Umbilical cord (tissue), 2 donors: ENCODE results near the gene ZBP1. TPM values are rescaled to one million over a fixed set of nuclear protein-coding genes. Genes with fewer than 3 reads are reported as not detected.
A peak's percentile ranks its signal among the peaks of the same experiment; 100 is the strongest.
"Not testable (repeated sequence)": the region's sequence is repeated elsewhere in the genome, so short reads cannot be mapped to it uniquely, and the experiment has no call there.

Source experiments
- DNase-seq: peaks from one replicate; pipeline ENCODE4 v3.0.0-alpha.2; 2015; ENCODE audit warnings: low spot score
- total RNA-seq: library from RNA; depleted of rRNA; stranded (reverse); fragments of >200 nt; gene quantifications from one replicate; pipeline ENCODE4 v1.2.3, GENCODE V29; 2014; ENCODE audit warnings: low replicate concordance; ENCODE audit not compliant: insufficient read depth

ZBP1 gene
- total RNA-seq, 1 donor from 2014 or later, result 0.48 TPM

DNA sequence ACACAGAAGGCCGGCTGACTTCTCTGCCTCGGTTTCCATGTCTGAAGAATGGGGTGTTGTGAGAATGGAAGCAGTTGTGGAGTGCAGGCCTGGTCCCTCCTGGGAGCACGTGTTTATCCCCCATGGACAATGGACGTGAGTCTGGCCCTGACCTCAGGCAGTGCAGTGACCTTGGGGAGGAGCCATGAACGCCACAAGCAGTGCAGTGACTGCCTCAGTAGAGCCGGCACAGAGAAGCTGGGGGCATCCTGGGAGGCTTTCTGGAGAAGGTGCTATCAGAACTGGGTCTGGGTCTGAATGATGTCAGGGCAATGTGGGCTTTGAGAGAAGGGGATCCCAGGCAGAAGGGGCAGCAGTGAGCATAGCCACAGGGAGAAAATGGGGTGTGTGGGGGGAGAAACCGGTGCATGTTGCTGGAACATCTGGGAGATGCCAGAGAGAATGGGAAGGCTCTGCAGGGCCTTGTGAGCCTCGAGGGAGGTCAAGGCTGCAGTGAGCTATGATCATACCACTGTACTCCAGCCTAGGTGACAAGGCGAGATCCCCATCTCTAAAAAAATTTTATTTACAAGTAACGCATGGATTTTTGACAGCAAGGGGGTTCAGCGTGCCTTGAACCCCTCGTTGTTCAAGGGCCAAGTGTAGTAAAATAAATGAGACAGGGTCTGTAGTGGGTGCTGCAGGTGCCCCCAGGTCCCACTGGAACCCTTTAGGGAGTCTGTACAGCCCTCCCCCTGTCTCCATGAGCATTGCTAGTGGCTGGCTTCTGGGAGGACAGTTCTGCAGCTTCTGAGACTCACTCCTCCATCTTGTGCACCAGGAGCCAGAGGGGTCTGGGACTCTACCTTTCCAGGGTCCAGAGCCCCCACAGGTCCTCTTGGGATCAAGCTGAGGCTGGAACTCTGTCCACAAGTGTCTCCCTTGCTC, 27.0 kb upstream of the ZBP1 start:
- no peak for DNase-seq

DNA sequence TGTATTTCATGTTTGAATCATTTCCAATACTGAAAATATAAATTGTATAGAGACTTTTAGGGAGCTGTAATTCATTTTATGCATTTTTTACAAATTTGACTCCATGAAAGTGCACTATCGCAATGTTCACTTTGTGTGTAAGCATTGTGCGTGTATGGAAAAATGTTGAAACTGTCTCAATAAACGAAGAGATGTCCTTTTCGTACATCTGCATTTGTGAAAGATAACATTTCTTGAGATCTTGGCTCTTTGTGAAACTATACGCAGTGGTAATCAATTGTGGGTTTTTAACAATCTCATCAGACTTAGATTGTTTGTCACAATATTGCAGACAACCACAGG, 18.6 kb upstream of the ZBP1 start:
- no peak for DNase-seq

GRCh38 chr20:57638173-57638894, 18.1 kb upstream of the ZBP1 start:
- DNase-seq, result no peak

DNA sequence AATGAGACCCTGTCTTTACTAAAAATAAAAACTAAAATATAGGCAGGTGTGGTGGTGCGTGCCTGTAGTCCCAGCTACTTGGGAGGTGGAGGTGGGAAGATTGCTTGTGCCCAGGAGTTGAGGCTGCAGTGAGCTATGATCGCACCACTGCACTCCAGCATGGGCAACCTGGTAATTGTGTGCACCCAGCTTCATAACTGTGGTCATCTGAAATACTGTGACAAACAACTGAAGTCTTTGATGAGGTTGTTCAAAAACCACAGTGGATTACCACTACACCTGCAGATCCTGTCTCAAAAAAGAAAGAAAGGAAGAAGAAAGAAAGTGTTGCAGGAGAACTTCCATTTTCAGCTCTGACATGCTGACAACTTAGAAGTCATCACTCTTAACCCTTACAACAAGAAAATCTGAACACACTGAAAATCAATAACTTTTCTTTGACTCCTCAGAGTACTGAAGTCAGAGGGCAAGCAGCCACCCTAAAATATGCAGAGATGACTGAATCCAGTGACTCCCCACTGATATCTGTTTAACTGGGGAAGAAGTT, 13.8 kb upstream of the ZBP1 start:
- DNase-seq, result no peak

GRCh38 chr20:57632286-57632685, 12.1 kb upstream of the ZBP1 start:
- no peak for DNase-seq

DNA sequence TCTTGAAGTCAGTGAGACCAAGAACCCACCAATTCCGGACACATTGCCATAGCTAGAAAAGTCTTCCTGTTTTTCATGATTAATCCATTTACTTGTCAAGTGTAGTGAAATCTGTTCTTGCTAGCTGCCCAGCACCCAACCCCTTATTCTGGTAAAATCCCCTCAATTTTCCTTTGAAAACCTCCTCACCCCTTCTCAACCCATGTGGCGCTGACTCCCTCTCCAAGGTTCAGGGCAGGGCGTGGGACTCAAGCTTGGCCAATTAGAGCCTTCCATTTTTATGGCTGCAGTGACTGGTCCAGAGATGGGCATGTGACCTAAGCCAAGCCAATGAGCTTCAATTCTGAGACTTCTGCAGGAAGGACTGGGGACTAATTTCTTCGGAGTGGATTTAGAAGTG, 9.8 kb upstream of the ZBP1 start:
- DNase-seq, result no peak

DNA sequence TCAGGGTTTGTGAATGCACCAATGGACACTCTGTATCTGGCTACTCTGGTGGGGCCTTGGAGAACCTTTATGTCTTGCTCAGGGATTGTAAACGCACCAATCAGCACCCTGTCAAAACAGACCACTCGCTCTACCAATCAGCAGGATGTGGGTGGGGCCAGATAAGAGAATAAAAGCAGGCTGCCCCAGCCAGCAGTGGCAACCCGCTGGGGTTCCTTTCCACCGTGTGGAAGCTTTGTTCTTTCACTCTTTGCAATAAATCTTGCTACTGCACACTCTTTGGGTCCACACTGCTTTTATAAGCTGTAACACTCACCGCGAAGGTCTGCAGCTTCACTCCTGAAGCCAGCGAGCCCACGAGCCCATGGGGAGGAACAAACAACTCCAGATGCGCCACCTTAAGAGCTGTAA, 9.3 kb upstream of the ZBP1 start:
- DNase-seq, result not testable (repeated sequence)

DNA sequence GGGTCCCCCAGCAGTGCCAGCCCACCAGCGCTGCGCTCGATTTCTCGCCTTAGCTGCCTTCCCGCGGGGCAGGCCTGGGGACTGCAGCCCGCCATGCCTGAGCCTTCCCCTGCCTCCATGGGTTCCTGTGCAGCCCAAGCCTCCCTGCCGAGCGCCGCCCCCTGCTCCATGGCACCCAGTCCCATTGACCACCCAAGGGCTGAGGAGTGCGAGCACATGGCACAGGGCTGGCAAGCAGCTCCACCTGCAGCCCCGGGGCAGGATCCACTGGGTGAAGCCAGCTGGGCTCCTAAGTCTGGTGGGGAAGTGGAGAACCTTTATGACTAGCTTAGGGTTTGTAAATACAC, 8.7 kb upstream of the ZBP1 start:
- not testable (repeated sequence) for DNase-seq

DNA sequence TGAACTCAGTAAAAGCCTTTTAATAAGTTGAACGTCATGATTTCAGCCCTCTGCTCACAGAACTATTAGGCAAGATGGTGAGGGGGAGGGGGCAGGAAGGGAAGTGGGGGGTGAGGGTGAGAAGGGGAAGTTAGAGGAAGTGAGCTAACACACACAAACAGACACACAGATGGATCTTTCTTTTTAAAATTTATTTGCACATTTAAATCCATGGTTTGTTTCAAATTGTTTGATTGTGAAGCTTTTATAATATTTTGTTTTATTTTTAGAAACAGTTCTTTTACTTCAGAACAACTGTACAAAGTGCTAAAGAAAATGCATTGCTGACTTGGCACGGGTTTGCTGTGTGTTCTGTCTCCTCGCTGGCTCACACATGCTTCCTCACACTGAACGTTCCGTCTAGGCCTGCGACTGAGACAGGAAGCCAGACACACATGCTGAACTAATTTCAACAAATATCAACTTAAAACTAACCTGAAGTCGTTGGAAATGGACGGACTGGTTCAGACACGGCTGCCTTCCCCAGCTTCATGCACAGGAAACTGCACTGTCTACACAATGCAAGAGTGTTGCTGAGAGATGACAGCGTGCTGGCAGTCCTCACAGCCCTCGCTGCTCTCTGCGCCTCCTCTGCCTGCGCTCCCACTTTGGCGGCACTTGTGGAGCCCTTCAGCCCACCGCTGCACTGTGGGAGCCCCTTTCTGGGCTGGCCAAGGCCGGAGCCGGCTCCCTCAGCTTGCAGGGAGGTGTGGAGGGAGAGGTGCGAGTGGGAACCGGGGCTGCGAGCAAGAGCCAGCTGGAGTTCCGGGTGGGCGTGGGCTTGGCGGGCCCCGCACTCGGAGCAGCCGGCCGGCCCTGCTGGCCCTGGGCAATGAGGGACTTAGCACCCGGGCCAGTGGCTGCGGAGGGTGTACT, 8.1 kb upstream of the ZBP1 start:
- DNase-seq, result peak; percentile 81

GRCh38 chr20:57627339-57627738, 7.1 kb upstream of the ZBP1 start:
- DNase-seq, result no peak

- no peak for DNase-seq
Observed at GRCh38 chr20:57625978-57626377, 5.8 kb upstream of the ZBP1 start.

DNA sequence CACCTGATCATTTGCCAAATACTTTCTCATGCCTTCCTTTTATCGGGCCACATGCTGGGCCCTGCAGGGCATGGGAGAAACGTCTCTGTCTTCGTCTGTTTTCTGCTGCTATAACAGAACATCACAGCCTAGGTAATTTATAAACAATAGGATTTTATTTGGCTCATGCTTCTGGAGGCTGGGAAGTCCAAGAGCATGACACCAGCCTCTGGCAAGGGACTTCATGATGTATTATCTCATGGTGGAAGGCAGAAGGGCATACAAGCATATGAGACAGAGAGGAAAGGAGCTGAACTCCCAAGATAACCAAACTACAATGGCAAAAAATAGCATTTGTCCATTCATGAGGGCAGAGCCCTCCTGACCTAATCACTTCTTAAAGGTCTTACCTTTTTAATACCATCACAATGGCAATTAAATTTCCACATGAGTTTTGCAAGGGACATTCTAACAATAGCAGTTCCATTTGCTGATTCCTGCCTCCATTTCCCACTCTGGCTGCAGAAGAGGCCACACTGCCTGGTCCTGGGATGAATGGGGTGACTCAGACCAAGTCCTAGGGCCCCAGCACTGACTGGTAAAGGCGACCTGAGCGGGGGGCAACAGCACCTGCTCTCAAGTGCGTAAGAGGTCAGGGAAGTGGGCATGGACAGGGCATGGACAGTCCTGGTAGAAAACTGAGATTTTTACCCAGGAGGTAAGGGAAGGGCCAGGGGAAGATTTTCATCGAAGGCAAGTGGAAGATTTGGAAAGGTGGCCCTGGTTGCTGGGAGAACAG, 5.1 kb upstream of the ZBP1 start:
- DNase-seq, result no peak

DNA sequence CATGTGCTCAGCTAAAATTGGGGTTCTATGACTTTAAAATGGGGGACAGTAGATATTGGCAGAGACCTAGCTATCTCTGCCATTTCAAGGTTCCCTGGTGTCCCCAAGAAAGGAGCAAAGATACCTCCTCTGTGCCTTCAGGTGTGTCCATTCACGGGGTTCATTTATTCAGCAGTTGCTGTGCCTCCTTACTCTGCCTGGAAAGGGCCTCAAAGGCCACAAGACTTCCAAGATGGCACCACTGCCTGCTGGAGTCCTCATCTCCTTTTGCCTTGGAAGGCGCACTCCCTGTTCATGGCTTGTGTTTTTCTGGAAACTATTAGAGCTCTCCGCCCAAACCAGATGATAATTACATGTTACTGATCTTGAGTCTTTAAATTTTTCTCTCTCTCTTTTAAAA, 3.9 kb upstream of the ZBP1 start:
- DNase-seq, result no peak

GRCh38 chr20:57622579-57623381, 2.6 kb upstream of the ZBP1 start:
- DNase-seq, result peak; percentile 57

GRCh38 chr20:57622201-57622570, 2.0 kb upstream of the ZBP1 start:
- no peak for DNase-seq

- no peak for DNase-seq
Observed at GRCh38 chr20:57621421-57622200, 1.4 kb upstream of the ZBP1 start.

GRCh38 chr20:57620999-57621398, 773 bp upstream of the ZBP1 start:
- no peak for DNase-seq

GRCh38 chr20:57619051-57619831, 985 bp downstream of the ZBP1 start:
- DNase-seq, result no peak

DNA sequence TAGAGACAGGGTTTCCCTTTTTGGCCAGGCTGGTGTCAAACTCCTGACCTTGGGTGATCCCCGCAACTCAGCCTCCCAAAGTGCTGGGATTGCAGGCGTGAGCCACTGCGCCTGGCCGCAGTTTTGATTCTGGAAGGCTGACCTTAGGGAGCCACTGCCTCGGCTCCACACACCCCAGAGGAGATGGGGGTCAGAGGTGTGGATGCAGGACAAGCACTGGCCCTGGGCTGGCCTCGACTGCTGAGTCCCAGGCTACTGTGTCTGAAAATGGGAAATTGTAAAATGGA, 1.5 kb downstream of the ZBP1 start:
- no peak for DNase-seq
